ENCODE data around the gene LCLAT1.

The LCLAT1 gene

DNA sequence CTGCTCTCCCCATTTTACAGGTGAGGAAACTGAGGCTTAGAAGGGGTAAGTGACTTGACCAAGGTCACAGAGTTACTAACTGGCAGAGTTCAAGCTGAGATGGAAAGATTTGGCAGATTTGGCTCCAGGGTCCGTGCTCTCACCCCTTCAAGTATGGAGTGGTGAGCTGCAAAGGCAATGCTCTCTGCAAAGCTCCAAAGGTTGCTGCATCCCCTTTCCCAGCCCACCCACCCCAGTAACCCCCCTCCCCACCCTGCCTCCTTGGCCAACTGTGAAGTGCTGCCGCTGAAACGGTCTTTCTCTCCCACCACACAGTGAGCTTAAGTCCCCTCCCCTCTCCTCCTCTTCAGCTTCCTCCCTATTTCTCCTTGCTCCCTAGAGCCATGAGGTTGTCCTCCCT, 207.4 kb downstream of the LCLAT1 start:
- ATAC-seq (ENCODE audit: insufficient read depth, low read depth), result no peak
- TF ChIP-seq EZH2 (IDR thresholded peaks at IDR 0.05; ENCODE audit: borderline replicate concordance, low read depth, low read length, severe bottlenecking) (no peak), CTCF (IDR thresholded peaks at IDR 0.05; ENCODE audit: borderline replicate concordance, extremely low read depth, low read length, poor library complexity, severe bottlenecking) (no peak)
- no peak for DNase-seq
- Histone ChIP-seq H2AFZ (ENCODE audit: low read depth, low read length) (no peak overlapping the region), H3K4me2 (ENCODE audit: insufficient read depth, low read length) (no peak overlapping the region), H3K79me2 (ENCODE audit: insufficient read depth, low read length) (no peaks in the 10 kb centered on the region), H3K9me3 (ENCODE audit: insufficient read depth, low read length, severe bottlenecking) (no peaks in the 10 kb centered on the region), H3K36me3 (ENCODE audit: insufficient read depth, low read length) (no peaks in the 10 kb centered on the region), H3K4me1 (ENCODE audit: insufficient read depth, low read length) (no peaks in the 10 kb centered on the region), H3K27ac (ENCODE audit: low read length) (no peak overlapping the region), H3K27me3 (ENCODE audit: insufficient read depth, low read length, poor library complexity) (no peaks in the 10 kb centered on the region), H4K20me1 (ENCODE audit: insufficient read depth, low read length) (no peaks in the 10 kb centered on the region), H3K4me3 (ENCODE audit: low read depth in 1 of 2, low read length in 2 of 2) (no peak overlapping the region), H3K9ac (ENCODE audit: low read depth, low read length) (no peak overlapping the region)

DNA sequence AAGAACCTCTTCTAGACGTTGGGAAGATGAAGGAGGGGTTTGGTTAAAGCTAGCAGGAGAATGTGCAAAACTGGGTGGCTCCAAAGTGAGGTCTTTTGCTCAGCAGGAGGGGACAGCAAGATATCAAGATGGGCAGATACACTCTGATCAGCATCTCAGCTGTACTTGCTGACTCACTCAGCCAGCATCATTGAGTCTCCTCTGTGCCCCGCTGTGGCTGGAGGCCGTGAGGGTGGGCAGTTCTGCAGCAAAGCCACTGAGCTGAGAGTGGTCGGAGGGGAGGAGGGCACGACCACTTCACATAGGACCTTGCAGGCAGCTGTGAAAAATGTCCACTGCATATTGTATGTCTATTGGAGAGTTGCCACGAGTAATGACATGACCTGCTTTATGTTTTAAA, 208.2 kb downstream of the LCLAT1 start:
- H2AFZ ChIP-seq (ENCODE audit: low read depth, low read length), result no peak overlapping the region
- H3K27me3 ChIP-seq (ENCODE audit: insufficient read depth, low read length, poor library complexity), result no peaks in the 10 kb centered on the region
- no peak overlapping the region for H3K4me3 ChIP-seq (ENCODE audit: low read depth in 1 of 2, low read length in 2 of 2)
- H4K20me1 ChIP-seq (ENCODE audit: insufficient read depth, low read length), result no peaks in the 10 kb centered on the region
- no peaks in the 10 kb centered on the region for H3K36me3 ChIP-seq (ENCODE audit: insufficient read depth, low read length)
- H3K9ac ChIP-seq (ENCODE audit: low read depth, low read length), result no peak overlapping the region
- H3K79me2 ChIP-seq (ENCODE audit: insufficient read depth, low read length), result no peaks in the 10 kb centered on the region
- no peak overlapping the region for H3K4me2 ChIP-seq (ENCODE audit: insufficient read depth, low read length)
- ATAC-seq (ENCODE audit: insufficient read depth, low read depth), result no peak
- no peak overlapping the region for H3K27ac ChIP-seq (ENCODE audit: low read length)
- TF ChIP-seq CTCF (IDR thresholded peaks at IDR 0.05; ENCODE audit: borderline replicate concordance, extremely low read depth, low read length, poor library complexity, severe bottlenecking) (no peak), EZH2 (IDR thresholded peaks at IDR 0.05; ENCODE audit: borderline replicate concordance, low read depth, low read length, severe bottlenecking) (no peak)
- DNase-seq, result no peak
- H3K9me3 ChIP-seq (ENCODE audit: insufficient read depth, low read length, severe bottlenecking), result no peaks in the 10 kb centered on the region
- H3K4me1 ChIP-seq (ENCODE audit: insufficient read depth, low read length), result no peaks in the 10 kb centered on the region

DNA sequence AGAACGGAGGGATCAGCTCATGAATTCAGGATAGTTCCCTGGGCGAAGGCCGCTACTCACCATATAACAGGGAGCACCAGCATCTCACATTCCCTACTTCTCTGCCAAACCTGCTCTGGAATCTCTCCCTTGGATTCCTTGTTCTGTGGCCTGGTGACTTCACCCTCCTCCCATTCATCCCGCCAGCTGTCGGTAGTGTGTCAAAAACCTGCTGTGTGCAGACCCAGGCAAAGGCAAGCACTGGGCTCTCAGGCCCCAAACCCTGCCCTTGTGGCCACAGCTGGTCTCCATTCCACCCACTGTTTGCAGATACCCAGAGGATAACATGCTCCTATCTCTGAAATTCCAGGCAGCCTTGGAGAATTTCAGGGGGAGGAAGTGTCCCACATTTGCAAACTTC, 208.6 kb downstream of the LCLAT1 start:
- Histone ChIP-seq H3K9me3 (ENCODE audit: insufficient read depth, low read length, severe bottlenecking) (no peaks in the 10 kb centered on the region), H3K4me3 (ENCODE audit: low read depth in 1 of 2, low read length in 2 of 2) (no peak overlapping the region), H2AFZ (ENCODE audit: low read depth, low read length) (no peak overlapping the region), H3K27ac (ENCODE audit: low read length) (no peak overlapping the region), H3K4me2 (ENCODE audit: insufficient read depth, low read length) (no peak overlapping the region), H3K9ac (ENCODE audit: low read depth, low read length) (no peak overlapping the region), H3K27me3 (ENCODE audit: insufficient read depth, low read length, poor library complexity) (no peaks in the 10 kb centered on the region), H3K4me1 (ENCODE audit: insufficient read depth, low read length) (no peaks in the 10 kb centered on the region), H3K36me3 (ENCODE audit: insufficient read depth, low read length) (no peaks in the 10 kb centered on the region), H4K20me1 (ENCODE audit: insufficient read depth, low read length) (no peaks in the 10 kb centered on the region), H3K79me2 (ENCODE audit: insufficient read depth, low read length) (no peaks in the 10 kb centered on the region)
- no peak for TF ChIP-seq CTCF (IDR thresholded peaks at IDR 0.05; ENCODE audit: borderline replicate concordance, extremely low read depth, low read length, poor library complexity, severe bottlenecking)
- no peak for TF ChIP-seq EZH2 (IDR thresholded peaks at IDR 0.05; ENCODE audit: borderline replicate concordance, low read depth, low read length, severe bottlenecking)
- no peak for ATAC-seq (ENCODE audit: insufficient read depth, low read depth)
- DNase-seq, result no peak

GRCh38 chr2:30656079-30656478, 209.0 kb downstream of the LCLAT1 start:
- Histone ChIP-seq H2AFZ (ENCODE audit: low read depth, low read length) (no peak overlapping the region), H3K27me3 (ENCODE audit: insufficient read depth, low read length, poor library complexity) (no peaks in the 10 kb centered on the region), H4K20me1 (ENCODE audit: insufficient read depth, low read length) (no peaks in the 10 kb centered on the region), H3K4me3 (ENCODE audit: low read depth in 1 of 2, low read length in 2 of 2) (no peak overlapping the region), H3K4me2 (ENCODE audit: insufficient read depth, low read length) (no peak overlapping the region), H3K4me1 (ENCODE audit: insufficient read depth, low read length) (no peaks in the 10 kb centered on the region), H3K27ac (ENCODE audit: low read length) (no peak overlapping the region), H3K36me3 (ENCODE audit: insufficient read depth, low read length) (no peaks in the 10 kb centered on the region), H3K9me3 (ENCODE audit: insufficient read depth, low read length, severe bottlenecking) (no peaks in the 10 kb centered on the region), H3K9ac (ENCODE audit: low read depth, low read length) (no peak overlapping the region), H3K79me2 (ENCODE audit: insufficient read depth, low read length) (no peaks in the 10 kb centered on the region)
- DNase-seq, result no peak
- no peak for ATAC-seq (ENCODE audit: insufficient read depth, low read depth)
- TF ChIP-seq EZH2 (IDR thresholded peaks at IDR 0.05; ENCODE audit: borderline replicate concordance, low read depth, low read length, severe bottlenecking), result no peak
- no peak for TF ChIP-seq CTCF (IDR thresholded peaks at IDR 0.05; ENCODE audit: borderline replicate concordance, extremely low read depth, low read length, poor library complexity, severe bottlenecking)

Data from DND-41 (cell line).